ENCODE data around the gene ELOB.
A peak's percentile ranks its signal among the peaks of the same experiment; 100 is the strongest.

Gene ELOB

GRCh38 chr16:2766430-2767139 lies 10.5 kb downstream of the ELOB start:
- no peak for DNase-seq

DNA sequence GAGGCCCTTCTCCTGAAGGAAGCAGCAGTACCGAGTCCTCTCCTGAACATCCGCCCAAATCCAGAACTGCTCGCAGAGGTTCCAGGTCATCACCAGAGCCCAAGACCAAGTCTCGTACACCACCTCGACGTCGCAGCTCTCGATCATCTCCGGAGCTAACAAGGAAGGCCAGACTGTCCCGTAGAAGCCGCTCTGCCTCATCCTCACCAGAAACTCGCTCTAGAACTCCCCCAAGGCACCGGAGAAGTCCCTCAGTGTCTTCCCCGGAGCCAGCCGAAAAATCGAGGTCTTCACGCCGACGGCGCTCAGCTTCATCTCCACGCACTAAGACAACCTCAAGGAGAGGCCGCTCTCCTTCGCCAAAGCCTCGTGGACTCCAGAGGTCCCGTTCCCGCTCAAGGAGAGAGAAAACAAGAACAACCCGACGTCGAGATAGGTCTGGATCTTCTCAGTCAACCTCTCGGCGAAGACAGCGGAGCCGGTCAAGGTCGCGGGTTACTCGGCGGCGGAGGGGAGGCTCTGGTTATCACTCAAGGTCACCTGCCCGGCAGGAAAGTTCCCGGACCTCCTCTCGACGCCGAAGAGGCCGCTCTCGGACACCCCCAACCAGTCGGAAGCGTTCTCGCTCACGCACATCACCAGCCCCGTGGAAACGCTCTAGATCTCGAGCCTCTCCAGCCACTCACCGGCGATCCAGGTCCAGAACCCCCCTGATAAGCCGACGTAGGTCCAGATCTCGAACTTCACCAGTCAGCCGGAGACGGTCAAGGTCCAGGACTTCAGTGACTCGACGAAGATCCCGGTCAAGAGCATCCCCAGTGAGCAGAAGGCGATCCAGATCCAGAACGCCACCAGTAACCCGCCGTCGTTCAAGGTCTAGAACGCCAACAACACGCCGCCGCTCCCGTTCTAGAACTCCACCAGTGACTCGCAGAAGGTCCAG lies 11.3 kb downstream of the ELOB start:
- no peak for DNase-seq

GRCh38 chr16:2764718-2765117 lies 12.4 kb downstream of the ELOB start:
- peak; percentile 11 for DNase-seq

DNA sequence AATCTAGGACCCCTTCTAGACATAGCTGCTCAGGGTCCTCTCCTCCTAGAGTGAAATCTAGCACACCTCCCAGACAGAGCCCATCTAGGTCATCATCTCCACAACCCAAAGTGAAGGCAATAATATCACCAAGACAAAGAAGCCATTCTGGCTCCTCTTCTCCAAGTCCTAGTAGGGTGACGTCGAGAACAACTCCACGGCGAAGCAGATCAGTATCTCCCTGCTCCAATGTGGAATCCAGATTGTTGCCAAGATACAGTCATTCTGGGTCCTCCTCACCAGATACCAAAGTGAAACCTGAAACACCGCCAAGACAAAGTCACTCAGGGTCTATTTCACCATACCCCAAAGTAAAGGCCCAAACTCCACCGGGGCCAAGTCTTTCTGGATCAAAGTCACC lies 13.9 kb downstream of the ELOB start:
- DNase-seq = no peak

GRCh38 chr16:2762711-2763110 lies 14.4 kb downstream of the ELOB start:
- DNase-seq = no peak

DNA sequence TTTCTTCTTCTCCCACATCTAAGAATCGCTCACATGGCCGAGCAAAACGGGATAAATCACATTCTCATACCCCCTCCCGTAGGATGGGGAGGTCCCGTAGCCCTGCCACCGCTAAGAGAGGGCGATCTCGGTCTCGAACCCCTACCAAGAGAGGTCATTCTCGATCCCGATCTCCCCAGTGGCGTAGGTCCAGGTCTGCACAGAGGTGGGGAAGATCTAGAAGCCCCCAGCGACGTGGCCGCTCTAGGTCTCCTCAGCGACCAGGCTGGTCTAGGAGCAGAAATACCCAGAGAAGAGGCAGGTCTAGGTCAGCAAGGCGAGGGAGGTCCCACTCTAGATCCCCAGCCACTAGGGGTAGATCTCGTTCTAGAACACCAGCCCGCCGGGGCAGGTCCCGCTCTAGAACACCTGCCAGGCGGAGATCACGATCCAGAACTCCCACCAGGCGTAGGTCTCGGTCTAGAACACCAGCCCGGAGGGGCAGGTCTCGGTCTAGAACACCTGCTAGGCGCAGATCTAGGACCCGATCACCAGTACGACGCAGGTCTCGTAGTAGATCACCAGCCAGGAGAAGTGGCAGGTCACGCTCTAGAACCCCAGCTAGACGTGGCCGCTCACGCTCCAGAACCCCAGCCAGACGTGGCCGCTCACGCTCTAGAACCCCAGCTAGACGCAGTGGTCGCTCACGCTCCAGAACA lies 15.0 kb downstream of the ELOB start:
- DNase-seq = no peak

GRCh38 chr16:2761472-2761871 lies 15.6 kb downstream of the ELOB start:
- DNase-seq = no peak

- DNase-seq = no peak
Measured at GRCh38 chr16:2757344-2757743, 19.7 kb downstream of the ELOB start.

DNA sequence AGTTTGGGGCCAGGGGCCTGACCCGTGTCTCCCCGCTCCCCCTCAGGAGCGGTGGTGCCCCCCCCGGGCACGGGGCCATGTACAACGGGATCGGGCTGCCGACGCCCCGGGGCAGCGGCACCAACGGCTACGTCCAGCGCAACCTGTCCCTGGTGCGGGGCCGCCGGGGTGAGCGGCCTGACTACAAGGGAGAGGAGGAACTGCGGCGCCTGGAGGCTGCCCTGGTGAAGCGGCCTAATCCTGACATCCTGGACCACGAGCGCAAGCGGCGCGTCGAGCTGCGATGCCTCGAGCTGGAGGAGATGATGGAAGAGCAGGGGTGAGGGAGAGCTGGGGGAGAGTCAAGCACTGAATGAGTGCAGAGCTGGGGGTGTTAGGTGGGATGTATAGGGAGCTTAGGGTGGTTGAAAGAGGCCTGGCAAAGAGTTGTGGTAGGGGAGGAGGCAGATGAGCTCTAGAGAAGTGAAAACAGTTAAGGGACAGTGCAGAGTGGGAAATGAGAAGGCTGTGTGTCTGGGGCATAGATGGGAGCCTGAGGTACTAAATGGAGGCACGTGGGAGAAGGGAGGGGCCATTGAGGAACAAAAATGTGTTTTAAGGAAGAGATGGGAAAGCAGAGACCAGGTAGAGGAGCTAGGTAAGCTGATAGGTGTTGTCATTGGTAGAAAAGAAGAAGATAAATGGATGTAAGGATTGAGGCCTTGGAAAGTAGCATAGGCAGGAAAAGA lies 20.6 kb downstream of the ELOB start:
- no peak for DNase-seq

GRCh38 chr16:2755158-2755557 lies 21.9 kb downstream of the ELOB start:
- no peak for DNase-seq

GRCh38 chr16:2753733-2754020 lies 23.4 kb downstream of the ELOB start:
- no peak for DNase-seq

- DNase-seq = peak; percentile 93
Measured at GRCh38 chr16:2752850-2753732, 24.0 kb downstream of the ELOB start.

- DNase-seq = peak; percentile 98
Measured at GRCh38 chr16:2752035-2752849, 24.8 kb downstream of the ELOB start, which contains the start of gene SRRM2. TSS of gene SRRM2 (plus strand) at chr16:2752638. CDS start at chr16:2756365, 3,727 bp downstream.

GRCh38 chr16:2751577-2752034 lies 25.5 kb downstream of the ELOB start:
- peak; percentile 93 for DNase-seq

- no peak for DNase-seq
Measured at GRCh38 chr16:2749936-2750335, 27.1 kb downstream of the ELOB start.

DNA sequence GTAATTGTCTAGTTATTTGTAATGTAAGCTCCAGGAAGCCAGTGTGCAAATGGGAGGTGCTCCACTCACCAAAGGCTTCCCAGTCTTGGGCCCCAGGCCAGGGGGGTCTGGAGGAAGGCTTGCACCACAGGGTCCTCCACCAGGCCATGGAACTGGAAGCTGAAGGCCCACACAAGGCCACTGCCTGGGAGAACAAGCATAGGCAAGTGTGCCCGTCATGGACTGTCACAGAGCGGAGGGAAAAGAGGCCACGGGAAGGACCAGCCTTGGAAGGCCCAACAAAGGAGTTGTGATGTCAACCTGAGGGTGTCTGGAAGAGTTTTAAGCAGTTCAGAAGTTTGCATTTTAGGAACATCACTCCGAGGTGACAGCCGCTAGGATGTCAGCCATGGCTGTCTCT lies 27.6 kb downstream of the ELOB start:
- no peak for DNase-seq

GRCh38 chr16:2748757-2749455 lies 28.2 kb downstream of the ELOB start:
- DNase-seq = no peak

GRCh38 chr16:2745961-2746360 lies 31.1 kb downstream of the ELOB start:
- no peak for DNase-seq

DNA sequence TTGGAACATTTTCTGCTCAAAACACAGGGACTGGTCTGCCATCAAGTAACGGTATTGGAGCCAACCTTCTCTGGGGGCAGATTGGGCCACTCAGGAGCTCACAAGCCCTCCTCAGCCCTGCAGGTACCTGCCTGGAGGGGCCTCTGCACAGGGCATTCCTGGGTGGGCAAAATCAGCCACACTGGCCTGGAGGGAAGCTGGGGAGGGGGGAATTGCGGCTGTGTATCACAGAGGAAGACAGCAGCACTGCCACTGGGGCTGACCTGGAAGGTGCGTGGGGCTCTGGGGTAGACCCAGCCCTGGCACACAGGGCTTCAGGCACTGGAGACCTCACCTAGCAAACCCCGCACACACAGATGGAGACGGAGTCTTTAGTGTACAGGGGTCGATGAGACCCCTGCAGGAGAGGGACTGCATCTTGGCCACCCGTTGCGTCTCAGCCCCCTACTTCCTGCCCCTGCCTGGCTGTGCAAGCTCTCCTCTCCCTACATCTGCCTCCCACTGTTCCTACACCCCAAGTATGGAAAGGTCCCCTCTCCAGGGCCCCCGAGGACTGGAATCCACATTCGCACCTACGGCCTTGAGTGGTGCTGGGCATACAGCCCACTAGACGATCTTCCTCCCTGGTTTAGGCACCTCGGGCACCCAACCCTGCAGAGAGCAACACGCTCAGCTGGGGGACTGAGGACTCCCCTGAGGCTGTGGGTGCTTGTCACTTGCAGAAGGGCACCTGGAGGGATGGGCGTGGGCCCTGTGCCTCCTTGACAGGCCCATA lies 31.8 kb downstream of the ELOB start:
- DNase-seq = no peak
